PFSK-1 (cell line): ENCODE measurements around the gene CDC42EP4.

Source experiments
- FOXP2 ChIP-seq: optimal IDR thresholded peaks from 2 replicates; pipeline ENCODE3; 2011; ENCODE audit warnings: borderline replicate concordance, control low read depth, inconsistent platforms; ENCODE audit not compliant: insufficient read depth; ENCODE audit errors: extremely low read length, extremely low read depth
- POLR2AphosphoS5 ChIP-seq: IDR thresholded peaks from 2 replicates; pipeline ENCODE4 v1.6.1; 2012; ENCODE audit warnings: low read depth, mild to moderate bottlenecking, control low read depth, low read length, moderate library complexity
- SIN3A ChIP-seq: IDR thresholded peaks from 2 replicates; pipeline ENCODE4 v1.6.1; 2012; ENCODE audit warnings: mild to moderate bottlenecking, low read length, moderate library complexity, borderline replicate concordance; ENCODE audit not compliant: insufficient read depth
- TAF1 ChIP-seq: IDR thresholded peaks from 2 replicates; pipeline ENCODE4 v1.6.1; 2012; ENCODE audit warnings: low read length, control low read depth, borderline replicate concordance; ENCODE audit not compliant: insufficient read depth
- TF ChIP-seq, protein P1 (sequence below), 2 experiments: IDR thresholded peaks; 2 replicates each; pipeline versions ENCODE4 v1.6.1 to v1.8.0; 2011 to 2012; ENCODE audit warnings: low read depth in 2 of 2, low read length in 2 of 2, control low read depth in 1 of 2, inconsistent platforms in 1 of 2, mild to moderate bottlenecking in 1 of 2, moderate library complexity in 1 of 2; ENCODE audit not compliant: insufficient read depth in 1 of 2

Gene CDC42EP4

DNA sequence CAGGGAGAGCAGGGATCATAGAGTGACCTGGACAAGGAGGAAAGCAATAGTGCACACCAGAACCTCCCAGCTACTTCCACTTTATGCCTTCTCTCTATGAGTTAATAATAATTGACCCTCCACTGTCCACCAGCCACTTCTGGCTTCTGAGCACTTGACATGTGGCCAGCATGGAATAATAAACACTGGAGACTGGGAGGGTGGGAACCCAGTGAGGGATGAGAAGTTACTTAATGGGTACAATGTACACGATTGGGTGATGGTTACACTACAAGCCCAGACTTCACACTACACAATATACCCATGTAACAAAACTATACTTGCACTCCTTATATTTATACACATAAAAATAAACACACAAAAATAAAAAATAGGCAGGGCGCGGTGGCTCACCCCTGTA is 11.4 kb downstream of the CDC42EP4 start:
- TF ChIP-seq, protein P1, sequence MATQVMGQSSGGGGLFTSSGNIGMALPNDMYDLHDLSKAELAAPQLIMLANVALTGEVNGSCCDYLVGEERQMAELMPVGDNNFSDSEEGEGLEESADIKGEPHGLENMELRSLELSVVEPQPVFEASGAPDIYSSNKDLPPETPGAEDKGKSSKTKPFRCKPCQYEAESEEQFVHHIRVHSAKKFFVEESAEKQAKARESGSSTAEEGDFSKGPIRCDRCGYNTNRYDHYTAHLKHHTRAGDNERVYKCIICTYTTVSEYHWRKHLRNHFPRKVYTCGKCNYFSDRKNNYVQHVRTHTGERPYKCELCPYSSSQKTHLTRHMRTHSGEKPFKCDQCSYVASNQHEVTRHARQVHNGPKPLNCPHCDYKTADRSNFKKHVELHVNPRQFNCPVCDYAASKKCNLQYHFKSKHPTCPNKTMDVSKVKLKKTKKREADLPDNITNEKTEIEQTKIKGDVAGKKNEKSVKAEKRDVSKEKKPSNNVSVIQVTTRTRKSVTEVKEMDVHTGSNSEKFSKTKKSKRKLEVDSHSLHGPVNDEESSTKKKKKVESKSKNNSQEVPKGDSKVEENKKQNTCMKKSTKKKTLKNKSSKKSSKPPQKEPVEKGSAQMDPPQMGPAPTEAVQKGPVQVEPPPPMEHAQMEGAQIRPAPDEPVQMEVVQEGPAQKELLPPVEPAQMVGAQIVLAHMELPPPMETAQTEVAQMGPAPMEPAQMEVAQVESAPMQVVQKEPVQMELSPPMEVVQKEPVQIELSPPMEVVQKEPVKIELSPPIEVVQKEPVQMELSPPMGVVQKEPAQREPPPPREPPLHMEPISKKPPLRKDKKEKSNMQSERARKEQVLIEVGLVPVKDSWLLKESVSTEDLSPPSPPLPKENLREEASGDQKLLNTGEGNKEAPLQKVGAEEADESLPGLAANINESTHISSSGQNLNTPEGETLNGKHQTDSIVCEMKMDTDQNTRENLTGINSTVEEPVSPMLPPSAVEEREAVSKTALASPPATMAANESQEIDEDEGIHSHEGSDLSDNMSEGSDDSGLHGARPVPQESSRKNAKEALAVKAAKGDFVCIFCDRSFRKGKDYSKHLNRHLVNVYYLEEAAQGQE (IDR thresholded peaks at IDR 0.05; ENCODE audit: insufficient read depth in 1 of 2, low read depth in 2 of 2, low read length in 2 of 2) = no peak
- TF ChIP-seq TAF1 = no peak
- no peak for TF ChIP-seq SIN3A
- no peak for TF ChIP-seq POLR2AphosphoS5
- TF ChIP-seq FOXP2 = no peak

GRCh38 chr17:73297934-73298861 is 13.6 kb downstream of the CDC42EP4 start:
- TF ChIP-seq SIN3A = peak; percentile 61; the same call in 1 of the 2 replicates
- TF ChIP-seq, protein P1 (IDR thresholded peaks at IDR 0.05; ENCODE audit: insufficient read depth in 1 of 2, low read depth in 2 of 2, low read length in 2 of 2) = no peak

GRCh38 chr17:73293480-73293911 is 18.3 kb downstream of the CDC42EP4 start:
- no peak for TF ChIP-seq FOXP2
- TF ChIP-seq TAF1 = no peak
- no peak for TF ChIP-seq POLR2AphosphoS5
- no peak for TF ChIP-seq SIN3A
- TF ChIP-seq, protein P1 (IDR thresholded peaks at IDR 0.05; ENCODE audit: insufficient read depth in 1 of 2, low read depth in 2 of 2, low read length in 2 of 2) = no peak

- TF ChIP-seq POLR2AphosphoS5 (no peak), TAF1 (no peak), SIN3A (no peak), FOXP2 (no peak)
- TF ChIP-seq, protein P1 (IDR thresholded peaks at IDR 0.05; ENCODE audit: insufficient read depth in 1 of 2, low read depth in 2 of 2, low read length in 2 of 2) = no peak
Measured at GRCh38 chr17:73293031-73293430, 18.8 kb downstream of the CDC42EP4 start.
